HPDE6-E6E7 (cell line): ENCODE results near the gene CTSZ.
A peak's percentile ranks its signal among the peaks of the same experiment; 100 is the strongest.
"Not testable (repeated sequence)": the region's sequence is repeated elsewhere in the genome, so short reads cannot be mapped to it uniquely, and the experiment has no call there.

ENCODE experiments used
- DNase-seq: peaks from one replicate; pipeline ENCODE4 v3.0.0; 2011; ENCODE audit warnings: missing footprints; ENCODE audit errors: extremely low spot score

Gene CTSZ

GRCh38 chr20:58980711-58981627 lies 26.1 kb downstream of the CTSZ start, which contains the start of gene NELFCD:
TSS of gene NELFCD (plus strand) at chr20:58981256. CDS start at chr20:58981310, 54 bp downstream.
- DNase-seq = peak; percentile 99

- DNase-seq = no peak
These were observed 28.5 kb downstream of the CTSZ start for GRCh38 chr20:58978351-58979190.

DNA sequence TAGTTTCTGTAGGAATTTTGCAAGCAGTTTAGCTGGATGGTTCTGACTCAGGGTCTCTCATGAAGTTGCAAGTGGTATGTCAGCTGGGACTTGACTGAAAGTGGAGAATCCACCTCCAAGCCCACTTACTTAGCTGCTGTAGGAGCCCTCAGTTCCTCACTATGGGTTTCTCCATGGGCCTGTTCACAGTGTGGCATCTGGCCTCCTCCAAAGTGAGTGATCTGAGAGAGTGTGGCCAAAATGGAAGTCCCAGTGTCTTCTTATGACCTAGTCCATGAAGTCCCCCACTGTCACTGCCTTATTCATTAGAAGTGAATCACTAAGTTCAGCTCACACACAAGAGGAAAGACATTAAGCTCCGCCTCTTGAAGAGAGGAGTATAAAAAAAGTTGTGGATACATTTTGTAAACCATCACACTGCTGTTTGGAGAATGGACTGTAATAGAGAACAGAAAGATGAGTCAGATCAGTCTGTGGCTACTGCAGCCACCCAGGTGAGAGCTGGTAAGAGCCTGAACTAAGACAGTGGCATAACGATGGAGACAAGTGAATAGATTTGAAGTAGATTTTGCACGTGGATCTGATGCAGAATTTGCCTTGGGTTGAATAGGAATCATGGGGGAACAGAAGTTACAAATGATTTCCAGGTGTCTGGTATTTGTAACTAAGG lies 30.9 kb downstream of the CTSZ start:
- no peak for DNase-seq

DNA sequence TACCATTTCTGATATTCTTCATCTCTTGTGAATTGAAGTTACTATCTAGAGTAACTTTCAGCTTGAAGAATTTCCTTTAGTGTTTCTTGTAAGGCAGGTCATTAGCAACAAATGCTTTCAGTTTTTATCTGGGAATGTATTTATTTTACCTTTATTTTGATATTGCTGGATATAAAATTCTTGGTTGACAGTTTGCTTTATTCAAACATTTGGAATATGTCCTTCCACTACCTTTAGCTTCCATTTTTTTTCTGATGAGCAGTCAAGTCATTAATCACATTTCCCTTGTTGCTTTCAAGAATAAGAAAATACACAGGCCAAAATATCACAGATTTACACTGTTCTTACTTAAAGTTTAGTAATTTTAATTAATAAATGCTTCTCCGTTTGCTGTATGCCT lies 31.7 kb downstream of the CTSZ start:
- no peak for DNase-seq

DNA sequence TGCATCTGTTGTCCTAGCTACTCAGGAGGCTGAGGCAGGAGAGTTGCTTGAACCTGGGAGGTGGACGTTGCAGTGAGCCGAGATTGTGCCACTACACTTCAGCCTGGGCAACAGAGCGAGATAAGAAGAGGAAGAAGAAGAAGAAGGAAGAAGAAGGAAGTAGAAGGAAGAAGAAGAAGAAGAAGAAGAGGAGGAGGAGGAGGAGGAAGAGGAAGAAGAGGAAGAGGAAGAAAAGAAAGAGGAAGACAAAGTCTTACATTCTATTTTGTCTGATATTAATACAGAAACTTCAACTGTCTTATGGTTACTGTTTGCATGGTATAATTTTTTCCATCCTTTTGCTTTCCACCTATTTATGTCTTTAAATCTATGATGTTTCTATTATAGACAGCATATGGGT lies 33.2 kb downstream of the CTSZ start:
- no peak for DNase-seq

- no peak for DNase-seq
These were observed 33.9 kb downstream of the CTSZ start for GRCh38 chr20:58973179-58973578.

GRCh38 chr20:58971429-58971828 lies 35.6 kb downstream of the CTSZ start:
- no peak for DNase-seq

DNA sequence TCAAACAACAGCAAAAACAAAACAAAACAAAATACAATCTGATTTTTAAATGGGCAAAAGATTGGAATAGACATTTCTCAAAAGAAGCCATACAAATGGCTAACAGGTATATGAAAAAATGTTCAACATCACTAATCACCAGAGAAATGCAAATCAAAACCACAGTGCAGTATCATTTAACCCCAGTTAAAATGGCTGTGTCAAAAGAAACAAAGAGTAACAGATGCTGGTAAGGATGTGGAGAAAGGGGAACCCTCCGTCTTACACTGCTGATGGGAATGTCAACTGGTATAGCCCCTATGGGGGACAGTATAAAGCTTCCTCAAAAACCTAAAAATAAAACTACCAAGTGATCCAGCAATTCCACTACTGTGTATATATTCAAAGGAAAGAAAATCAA lies 36.9 kb downstream of the CTSZ start:
- DNase-seq = no peak

GRCh38 chr20:58969439-58969838 lies 37.6 kb downstream of the CTSZ start:
- no peak for DNase-seq

DNA sequence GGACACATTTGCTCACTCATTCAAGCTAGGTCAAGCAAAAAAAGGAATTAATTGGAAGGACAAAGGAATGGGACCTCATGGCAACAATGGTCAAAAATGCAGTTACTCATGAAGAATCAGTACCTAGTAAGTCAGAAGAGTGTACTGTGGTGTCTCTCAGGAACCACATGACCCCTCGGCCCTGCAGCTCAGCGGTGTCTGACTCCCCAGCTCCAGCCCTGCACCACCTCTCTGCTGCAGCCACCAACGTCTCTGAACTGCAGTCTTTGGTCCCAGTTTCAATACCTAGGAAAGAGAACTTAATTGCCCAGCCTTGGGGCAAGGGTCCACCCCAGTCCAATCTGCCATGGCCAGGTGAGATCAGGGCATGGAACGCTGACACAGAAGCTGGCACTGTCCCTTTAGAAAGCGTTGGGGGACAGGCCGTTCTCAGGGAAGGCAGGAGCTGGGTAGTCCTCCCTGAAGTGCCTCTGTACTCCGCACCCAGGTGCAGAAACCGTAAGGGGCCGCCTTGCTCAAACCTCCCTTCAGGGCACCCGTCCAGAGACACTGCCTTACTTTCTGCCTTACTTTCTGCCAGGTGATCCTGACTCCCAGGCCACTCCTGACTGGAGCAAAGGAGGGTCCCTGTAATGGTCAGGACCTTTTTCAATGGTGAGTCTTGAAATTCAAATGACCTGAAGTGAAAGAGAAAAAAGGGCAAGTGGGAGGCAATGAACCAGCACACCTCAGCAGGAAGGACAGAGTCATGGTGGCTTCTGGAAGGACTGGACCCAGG lies 39.2 kb downstream of the CTSZ start:
- DNase-seq = no peak

DNA sequence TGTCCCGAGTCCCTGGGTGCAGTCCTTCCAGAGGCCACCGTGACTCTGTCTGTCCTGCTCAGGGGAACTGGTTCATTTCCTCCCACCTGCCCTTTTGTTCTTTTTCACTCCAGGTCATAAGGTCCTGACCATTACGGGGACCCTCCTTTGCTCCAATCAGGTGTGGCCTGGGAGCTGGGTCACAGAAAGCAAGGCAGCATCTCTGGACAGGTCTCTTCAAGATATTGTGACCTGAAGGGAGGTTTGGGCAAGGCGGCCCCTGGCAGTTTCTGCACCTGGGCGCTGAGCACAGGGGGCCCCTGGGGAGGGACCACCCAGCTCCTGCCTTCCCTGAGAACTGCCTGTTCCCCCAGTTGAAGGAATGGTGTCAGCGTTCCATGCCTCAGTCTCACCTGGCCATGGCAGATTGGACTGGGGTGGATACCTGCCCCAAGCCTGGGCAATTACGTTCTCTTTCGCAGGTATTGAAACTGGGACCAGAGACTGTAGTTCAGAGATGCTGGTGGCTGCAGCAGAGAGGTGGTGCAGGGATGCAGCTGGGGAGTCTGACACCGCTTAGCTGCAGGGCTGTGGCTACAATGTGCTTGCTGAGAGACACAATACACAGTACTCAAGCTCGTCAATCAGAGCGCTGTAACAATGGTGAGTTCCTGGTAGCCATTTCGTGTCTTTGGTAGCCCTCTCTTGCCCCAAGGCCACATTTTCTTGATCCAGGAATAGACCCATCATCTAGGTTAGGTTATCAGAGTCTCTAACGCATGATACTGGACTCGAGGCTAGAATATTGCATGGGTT lies 41.6 kb downstream of the CTSZ start:
- no peak for DNase-seq

- not testable (repeated sequence) for DNase-seq
These were observed 43.1 kb downstream of the CTSZ start for GRCh38 chr20:58963922-58964321.

DNA sequence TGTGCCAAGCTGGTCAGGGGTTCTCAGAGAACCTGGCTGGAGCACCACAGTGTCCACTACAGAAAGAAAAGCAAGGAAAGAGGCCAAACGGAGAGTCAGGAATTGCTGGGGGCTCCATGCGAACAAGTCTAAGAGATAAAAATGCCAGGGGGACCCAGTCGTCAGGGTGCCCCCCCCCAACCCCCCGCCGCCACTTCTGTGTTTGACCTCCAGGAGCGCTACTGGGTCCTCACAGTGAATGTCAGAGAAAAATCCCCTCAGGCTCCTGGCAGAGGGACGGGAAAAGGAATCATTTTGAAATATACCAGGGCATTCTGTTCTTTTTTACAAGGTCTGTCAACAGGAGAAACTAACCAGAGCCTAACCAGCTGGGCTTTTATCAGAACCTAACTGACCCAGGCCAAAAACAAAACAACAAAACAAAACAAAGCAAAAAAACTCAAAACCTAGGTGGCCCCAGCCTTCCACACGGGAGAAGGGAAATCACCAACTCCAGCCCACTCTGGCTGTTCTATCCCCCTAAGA lies 43.9 kb downstream of the CTSZ start:
- no peak for DNase-seq

DNA sequence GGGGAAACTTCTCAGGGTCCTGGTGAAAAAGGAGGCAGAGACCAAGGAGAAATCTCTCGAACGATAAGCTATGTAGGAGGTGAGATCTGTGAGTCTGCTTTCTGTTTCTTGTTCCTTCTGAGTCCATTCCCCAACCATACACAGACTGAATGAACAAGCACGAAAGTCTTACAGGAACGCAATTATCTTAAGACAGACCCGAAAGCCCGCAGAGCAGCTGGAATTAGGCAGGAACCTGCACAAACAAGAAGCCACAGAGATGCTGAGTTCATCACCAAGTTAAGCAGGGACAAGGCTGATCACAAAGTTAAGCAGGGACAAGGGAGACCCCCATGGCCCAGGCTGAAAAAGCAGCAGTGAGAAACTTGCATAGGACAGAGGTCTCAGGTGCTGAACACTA lies 47.4 kb downstream of the CTSZ start:
- DNase-seq = no peak

DNA sequence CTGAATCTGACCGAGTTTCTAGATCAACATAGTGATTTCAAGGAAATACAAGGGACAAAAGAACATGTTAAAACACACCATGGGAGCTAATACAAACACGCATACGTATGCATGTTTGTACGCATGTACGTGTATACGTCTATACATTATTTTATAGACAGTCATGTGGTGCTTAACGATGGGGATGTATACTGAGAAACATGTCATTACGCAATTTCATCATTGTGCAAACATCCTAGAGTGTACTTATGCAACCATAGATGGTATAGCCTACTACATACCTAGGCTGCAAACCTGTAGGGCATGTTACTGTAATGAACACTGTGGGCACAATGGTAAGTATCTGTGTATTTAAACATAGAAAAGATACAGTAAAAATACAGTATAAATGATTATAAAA lies 51.0 kb downstream of the CTSZ start:
- no peak for DNase-seq

DNA sequence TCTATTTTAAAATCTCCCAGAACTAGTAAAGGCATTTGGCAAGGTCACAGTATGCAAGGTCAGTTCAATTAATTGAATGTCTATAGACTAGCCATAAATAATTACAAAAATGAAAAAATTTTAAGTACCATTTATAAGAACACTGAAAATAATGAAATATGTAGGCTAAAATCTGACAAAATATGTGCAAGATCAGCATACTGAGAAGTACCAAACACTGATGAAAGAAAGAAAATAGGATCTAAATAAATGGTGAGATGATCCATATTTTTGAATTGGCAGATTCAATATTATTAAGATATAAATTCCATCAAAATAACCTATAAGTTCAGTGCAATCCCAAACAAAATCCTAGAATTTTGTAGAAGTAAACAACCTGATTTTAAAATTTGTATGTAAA lies 54.0 kb downstream of the CTSZ start:
- no peak for DNase-seq

DNA sequence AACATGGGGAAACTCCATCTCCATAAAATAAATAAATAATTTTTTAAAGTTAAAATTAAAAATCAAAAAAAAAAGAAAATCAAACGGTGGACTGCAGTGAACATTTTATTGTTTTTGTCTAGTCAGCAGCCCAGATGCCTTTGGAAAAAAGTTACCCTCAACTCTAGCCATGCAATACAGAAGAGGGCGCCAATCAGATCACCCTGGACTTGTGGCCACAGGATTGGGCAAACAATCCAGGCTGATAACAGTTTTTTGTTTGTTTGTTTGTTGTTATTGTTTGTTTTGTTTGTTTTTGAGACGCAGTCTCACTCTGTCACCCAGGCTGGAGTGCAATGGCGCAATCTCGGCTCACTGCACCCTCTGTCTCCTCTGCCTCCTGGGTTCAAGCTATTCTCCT lies 56.5 kb downstream of the CTSZ start:
- DNase-seq = no peak

GRCh38 chr20:58947797-58948388 lies 59.2 kb downstream of the CTSZ start:
- not testable (repeated sequence) for DNase-seq

DNA sequence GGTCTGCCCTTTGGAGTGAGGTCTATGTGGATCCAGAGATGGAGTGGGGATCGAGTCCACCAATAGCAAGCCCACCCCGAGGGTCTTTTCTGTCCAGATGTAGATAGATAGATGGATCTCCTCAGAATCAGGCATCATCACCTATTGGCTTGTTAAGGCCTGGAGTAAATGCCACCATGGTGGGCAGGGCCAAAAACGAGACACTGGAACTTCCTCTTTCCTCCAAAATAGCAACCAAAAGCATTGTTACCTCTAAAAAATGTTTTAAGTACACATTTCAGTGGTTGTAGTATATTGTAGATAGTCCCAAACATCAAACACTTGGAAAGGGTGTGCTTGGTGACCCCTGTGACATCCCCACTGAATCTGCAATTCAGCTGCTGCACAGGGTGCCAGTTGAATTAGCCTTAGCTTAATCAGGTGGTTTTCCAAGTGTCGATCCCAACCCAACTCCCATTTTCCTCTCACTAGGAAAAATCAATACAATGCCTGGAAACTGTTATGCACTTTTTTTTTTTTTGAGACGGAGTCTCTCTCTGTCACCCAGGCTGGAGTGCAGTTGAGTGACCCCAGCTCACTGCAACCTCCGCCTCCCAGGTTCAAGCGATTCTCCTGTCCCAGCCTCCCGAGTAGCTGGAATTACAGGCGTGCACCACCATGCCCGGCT lies 61.0 kb downstream of the CTSZ start:
- DNase-seq = no peak
